Tibial artery (tissue), 4 donors: ENCODE data around the gene LPP.

Experiments used
- DNase-seq, 2 donors: peaks; one replicate each; pipeline ENCODE4 v3.0.0-alpha.2; 2019
- H3K27ac ChIP-seq, 2 donors: fragments of 200-600 bp; sonication (generic) in 1 of 2; 1 replicate in 1 of 2; 2 replicates in 1 of 2; pipeline ENCODE4 v1.5.1; 2018 to 2019; ENCODE audit warnings: mild to moderate bottlenecking in 1 of 2
- H3K27me3 ChIP-seq, 2 donors: fragments of 200-600 bp; sonication (generic) in 1 of 2; one replicate each; pipeline versions ENCODE4 v1.5.1 to v1.6.0; 2016 to 2019
- H3K36me3 ChIP-seq, 3 donors: fragments of 200-600 bp; sonication (generic) in 2 of 3; one replicate each; pipeline ENCODE4 v1.5.1; 2016 to 2019; ENCODE audit warnings: mild to moderate bottlenecking in 2 of 3
- H3K4me1 ChIP-seq, 4 donors: fragments of 200-600 bp; sonication (generic) in 2 of 4; 1 replicate in 3 of 4; 2 replicates in 1 of 4; pipeline ENCODE4 v1.5.1; 2016 to 2019
- H3K4me3 ChIP-seq, 2 donors: fragments of 200-600 bp; sonication (generic) in 1 of 2; 1 replicate in 1 of 2; 2 replicates in 1 of 2; pipeline ENCODE4 v1.5.1; 2018 to 2019; ENCODE audit warnings: mild to moderate bottlenecking in 2 of 2
- H3K9me3 ChIP-seq, 3 donors: fragments of 200-600 bp; sonication (generic) in 1 of 3; one replicate each; pipeline ENCODE4 v1.5.1; 2016 to 2019
- intact Hi-C: fragments of 100-400 bp; cut with DNase I; formaldehyde crosslinking; loops from one replicate; pipeline ENCODE4 v1.15.0; 2023; ENCODE audit warnings: low total_unique reads
- TF ChIP-seq, protein P1 (sequence below), 2 experiments: fragments of 200-600 bp in 1 of 2; fragments of 450-650 bp in 1 of 2; IDR thresholded peaks; one replicate each; pipeline ENCODE4 v1.5.1; 2017 to 2019; ENCODE audit warnings: antibody characterized with exemption in 2 of 2, mild to moderate bottlenecking in 1 of 2, moderate library complexity in 1 of 2

The LPP gene

GRCh38 chr3:188482929-188483328 lies 329.0 kb downstream of the LPP start:
- H3K27ac ChIP-seq, result peak overlapping the region in 1 of 2 donors; percentile 52
- H3K4me1 ChIP-seq, result peaks cover 0 to 93% (median 23%) of the 10 kb centered on the region in 4 donors

DNA sequence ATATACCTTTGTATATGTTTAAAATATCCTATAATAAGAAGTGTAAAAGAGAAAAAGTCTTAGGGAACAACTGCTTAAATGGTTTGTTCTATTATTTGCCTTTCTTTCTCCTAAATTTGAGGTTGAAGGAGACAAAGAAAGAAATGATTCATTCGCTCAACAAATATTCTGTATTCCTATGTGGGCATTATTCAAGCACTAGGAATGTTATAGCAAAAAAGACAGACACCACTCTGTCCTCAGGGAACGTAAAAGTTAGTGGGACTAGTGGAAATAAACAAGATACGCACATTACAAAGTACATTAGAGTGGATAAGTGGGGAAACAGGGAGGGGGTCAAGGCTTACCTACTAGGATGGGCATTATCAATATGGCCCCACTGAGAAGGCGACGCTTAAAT lies 332.2 kb downstream of the LPP start:
- intact Hi-C loops, result no loop called here
- H3K4me3 ChIP-seq, result no peak overlapping the region
- no peaks in the 10 kb centered on the region for H3K27me3 ChIP-seq
- H3K4me1 ChIP-seq, result peaks cover 0 to 93% (median 19%) of the 10 kb centered on the region in 4 donors
- TF ChIP-seq, protein P1, sequence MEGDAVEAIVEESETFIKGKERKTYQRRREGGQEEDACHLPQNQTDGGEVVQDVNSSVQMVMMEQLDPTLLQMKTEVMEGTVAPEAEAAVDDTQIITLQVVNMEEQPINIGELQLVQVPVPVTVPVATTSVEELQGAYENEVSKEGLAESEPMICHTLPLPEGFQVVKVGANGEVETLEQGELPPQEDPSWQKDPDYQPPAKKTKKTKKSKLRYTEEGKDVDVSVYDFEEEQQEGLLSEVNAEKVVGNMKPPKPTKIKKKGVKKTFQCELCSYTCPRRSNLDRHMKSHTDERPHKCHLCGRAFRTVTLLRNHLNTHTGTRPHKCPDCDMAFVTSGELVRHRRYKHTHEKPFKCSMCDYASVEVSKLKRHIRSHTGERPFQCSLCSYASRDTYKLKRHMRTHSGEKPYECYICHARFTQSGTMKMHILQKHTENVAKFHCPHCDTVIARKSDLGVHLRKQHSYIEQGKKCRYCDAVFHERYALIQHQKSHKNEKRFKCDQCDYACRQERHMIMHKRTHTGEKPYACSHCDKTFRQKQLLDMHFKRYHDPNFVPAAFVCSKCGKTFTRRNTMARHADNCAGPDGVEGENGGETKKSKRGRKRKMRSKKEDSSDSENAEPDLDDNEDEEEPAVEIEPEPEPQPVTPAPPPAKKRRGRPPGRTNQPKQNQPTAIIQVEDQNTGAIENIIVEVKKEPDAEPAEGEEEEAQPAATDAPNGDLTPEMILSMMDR (IDR thresholded peaks at IDR 0.05), result no peak
- H3K9me3 ChIP-seq, result no peaks in the 10 kb centered on the region
- peaks cover 13 to 23% (median 21%) of the 10 kb centered on the region in 3 donors for H3K36me3 ChIP-seq
- H3K27ac ChIP-seq, result no peak overlapping the region
- DNase-seq, result no peak

More at GRCh38 chr3:188482929-188483328, 329.0 kb downstream of the LPP start:
- intact Hi-C loops, result no loop called here
- H3K9me3 ChIP-seq, result no peaks in the 10 kb centered on the region
- no peaks in the 10 kb centered on the region for H3K27me3 ChIP-seq
- H3K36me3 ChIP-seq, result peaks cover 13 to 14% (median 13%) of the 10 kb centered on the region in 3 donors
- no peak for DNase-seq
- no peak overlapping the region for H3K4me3 ChIP-seq
- TF ChIP-seq, protein P1 (IDR thresholded peaks at IDR 0.05), result no peak

- TF ChIP-seq, protein P1 (IDR thresholded peaks at IDR 0.05), result no peak
- DNase-seq, result no peak
- peaks cover 0 to 93% (median 24%) of the 10 kb centered on the region in 4 donors for H3K4me1 ChIP-seq
Observed at GRCh38 chr3:188486952-188487351, 333.0 kb downstream of the LPP start.

GRCh38 chr3:188487652-188488051 lies 333.7 kb downstream of the LPP start:
- TF ChIP-seq, protein P1 (IDR thresholded peaks at IDR 0.05), result no peak
- Histone ChIP-seq H3K27ac (peak overlapping the region; percentile 30 to 55), H3K4me3 (no peak overlapping the region), H3K9me3 (no peaks in the 10 kb centered on the region), H3K4me1 (peaks cover 0 to 93% (median 22%) of the 10 kb centered on the region in 4 donors), H3K36me3 (peaks cover 13 to 23% (median 21%) of the 10 kb centered on the region in 3 donors), H3K27me3 (no peaks in the 10 kb centered on the region)
- no peak for DNase-seq
- intact Hi-C loops, result no loop called here

More at GRCh38 chr3:188486952-188487351, 333.0 kb downstream of the LPP start:
- H3K27me3 ChIP-seq, result no peaks in the 10 kb centered on the region
- intact Hi-C loops, result no loop called here
- H3K4me3 ChIP-seq, result no peak overlapping the region
- peaks cover 13 to 23% (median 21%) of the 10 kb centered on the region in 3 donors for H3K36me3 ChIP-seq
- H3K27ac ChIP-seq, result peak overlapping the region; percentile 17 to 55
- no peaks in the 10 kb centered on the region for H3K9me3 ChIP-seq

DNA sequence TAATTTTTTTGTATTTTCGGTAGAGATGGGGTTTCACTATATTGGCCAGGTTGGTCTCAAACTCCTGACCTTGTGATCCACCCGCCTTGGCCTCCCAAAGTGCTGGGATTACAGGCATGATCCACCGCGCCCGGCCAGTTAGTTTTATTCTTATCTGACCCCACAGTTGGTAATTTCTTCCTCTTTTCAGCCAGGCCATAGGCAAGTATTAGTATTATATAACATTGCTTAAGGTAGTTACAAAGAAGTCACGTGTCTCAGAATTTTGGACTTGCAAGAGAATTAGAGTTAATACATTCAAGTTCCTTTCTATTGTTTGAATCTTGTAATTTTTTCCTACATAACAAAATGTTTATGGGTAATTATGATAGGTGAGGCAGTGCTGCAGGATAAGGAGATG lies 334.8 kb downstream of the LPP start:
- Histone ChIP-seq H3K4me1 (peaks cover 0 to 93% (median 21%) of the 10 kb centered on the region in 4 donors), H3K27me3 (no peaks in the 10 kb centered on the region), H3K4me3 (no peak overlapping the region), H3K27ac (peak overlapping the region in 1 of 2 donors; percentile 55), H3K36me3 (peaks cover 13 to 23% (median 21%) of the 10 kb centered on the region in 3 donors), H3K9me3 (no peaks in the 10 kb centered on the region)
- intact Hi-C loops, result no loop called here
- TF ChIP-seq, protein P1 (IDR thresholded peaks at IDR 0.05), result no peak
- DNase-seq, result no peak
